RKO (cell line): ENCODE data around the gene ATP13A3.
A peak's percentile ranks its signal among the peaks of the same experiment; 100 is the strongest.

Source experiments
- DNase-seq: peaks from one replicate; pipeline ENCODE4 v3.0.0-alpha.2; 2016; ENCODE audit warnings: low spot score

The ATP13A3 gene

DNA sequence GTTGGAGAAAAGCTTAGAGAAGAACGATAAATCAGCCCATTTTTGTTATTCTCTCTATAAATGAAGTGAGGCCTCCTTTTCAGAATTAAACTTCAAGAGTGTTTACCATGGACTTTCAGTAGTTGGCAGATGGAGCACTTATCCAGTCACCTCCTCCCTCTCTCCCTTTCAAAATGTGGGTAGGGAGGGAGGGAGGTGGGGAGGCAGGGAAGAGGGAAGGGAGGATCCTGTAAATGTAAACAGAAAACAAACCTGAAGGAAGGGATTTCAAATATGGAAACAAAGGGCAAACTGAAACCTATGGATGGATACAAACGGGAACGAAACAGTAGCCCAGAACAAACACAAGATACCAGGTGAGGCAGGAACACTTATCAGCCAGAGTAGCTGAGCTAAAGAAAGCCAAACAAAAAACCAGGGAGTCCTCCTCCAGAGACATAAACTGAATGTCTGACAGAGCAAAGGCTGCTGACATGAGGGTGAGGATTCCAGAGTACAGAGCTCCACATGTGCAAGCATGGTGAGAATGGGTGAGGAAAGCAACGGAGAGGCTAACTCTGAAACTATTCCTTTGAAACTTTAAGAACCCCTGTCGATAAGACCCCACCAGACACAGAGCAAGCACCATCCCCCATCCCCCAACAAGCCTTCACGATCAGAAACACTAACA, 46.8 kb downstream of the ATP13A3 start:
- DNase-seq = no peak

DNA sequence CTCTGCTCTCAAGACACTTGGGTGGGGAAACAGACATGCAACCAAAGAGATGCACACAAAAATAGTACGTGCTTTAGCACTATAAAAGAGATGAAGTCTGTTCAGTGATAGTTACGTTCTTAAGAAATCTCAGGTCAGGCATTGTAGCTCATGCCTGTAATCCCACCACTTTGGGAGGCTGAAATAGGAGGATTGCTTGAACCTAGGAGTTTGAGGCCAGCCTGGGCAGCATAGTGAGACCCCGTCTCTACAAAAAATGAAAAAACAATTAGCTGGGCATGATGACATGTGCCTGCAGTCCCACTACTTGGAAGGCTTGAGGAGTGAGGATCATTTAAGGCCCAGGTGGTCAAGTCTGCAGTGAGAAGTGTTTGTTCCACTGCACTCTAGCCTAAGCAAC, 52.3 kb downstream of the ATP13A3 start:
- no peak for DNase-seq

DNA sequence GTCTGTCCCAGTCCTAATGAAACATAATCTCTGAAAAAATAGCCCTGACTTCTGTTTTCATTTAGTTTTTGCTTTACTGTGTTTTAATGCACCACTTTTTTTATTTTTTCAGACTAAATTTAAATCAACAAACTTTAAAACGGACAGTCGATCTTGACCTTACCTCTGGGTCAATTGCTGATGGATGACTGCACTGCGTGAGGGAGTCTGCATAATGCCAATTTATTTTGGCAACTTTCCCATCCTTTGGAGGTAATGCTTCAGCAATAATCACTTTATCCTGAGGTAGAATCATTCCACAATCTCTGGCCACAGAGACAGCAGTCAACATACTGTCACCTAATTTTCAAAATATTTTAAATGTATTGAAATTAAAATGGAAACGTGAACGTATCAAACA, 55.2 kb downstream of the ATP13A3 start:
- no peak for DNase-seq

DNA sequence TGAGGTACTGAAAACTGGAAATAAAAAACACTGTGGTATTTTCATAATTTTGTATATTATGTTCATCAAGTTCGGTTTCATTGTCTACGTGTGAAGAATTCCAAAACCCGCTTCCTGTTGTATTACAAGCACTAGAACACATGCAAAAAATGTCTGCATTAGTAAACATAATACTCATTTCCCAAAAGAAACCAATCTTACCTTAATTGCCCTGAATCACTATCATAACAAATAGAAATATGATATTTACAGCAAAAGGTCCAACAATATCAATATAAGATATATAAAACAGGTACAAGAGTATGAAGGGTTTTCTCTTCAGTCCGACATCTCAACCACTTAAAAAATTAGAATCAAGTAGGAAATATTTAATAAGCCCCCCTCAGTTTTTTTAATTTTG, 61.4 kb downstream of the ATP13A3 start:
- DNase-seq = no peak

DNA sequence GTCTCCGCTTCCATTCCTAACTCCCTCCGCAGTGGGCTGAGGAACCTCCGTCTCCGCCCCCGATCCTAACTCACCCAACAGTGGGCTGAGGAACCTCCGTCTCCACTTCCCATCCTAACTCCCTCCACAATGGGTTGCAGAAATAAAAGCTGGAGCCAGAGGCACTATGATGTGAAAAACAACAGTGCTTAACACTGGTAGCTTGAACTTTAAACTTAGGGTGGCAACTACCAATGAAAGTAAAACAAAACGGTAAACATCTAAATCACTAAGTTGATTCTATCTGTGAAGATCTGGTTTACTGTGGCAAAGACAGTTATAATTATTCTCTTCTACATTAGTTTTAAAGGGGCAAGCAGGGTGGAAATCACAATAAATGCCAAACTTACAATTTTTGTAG, 61.8 kb downstream of the ATP13A3 start:
- no peak for DNase-seq

DNA sequence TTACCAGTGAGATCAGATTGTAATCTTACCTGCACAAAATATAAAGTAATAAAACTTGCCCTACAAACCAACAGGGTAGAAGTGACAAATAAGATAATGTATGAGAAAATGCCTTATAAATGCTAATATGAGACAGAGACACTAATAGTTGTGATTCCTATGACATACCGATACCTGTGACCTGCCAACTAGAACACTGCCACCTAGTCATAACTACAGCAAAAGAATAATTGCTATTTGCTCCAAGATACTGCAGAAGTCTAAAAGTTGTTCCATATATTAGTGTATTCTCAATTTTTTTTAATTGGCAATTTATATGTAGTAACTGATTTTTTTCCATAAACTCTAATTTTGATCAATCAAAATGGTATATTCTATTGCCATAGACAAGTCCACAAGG, 62.4 kb downstream of the ATP13A3 start:
- no peak for DNase-seq

DNA sequence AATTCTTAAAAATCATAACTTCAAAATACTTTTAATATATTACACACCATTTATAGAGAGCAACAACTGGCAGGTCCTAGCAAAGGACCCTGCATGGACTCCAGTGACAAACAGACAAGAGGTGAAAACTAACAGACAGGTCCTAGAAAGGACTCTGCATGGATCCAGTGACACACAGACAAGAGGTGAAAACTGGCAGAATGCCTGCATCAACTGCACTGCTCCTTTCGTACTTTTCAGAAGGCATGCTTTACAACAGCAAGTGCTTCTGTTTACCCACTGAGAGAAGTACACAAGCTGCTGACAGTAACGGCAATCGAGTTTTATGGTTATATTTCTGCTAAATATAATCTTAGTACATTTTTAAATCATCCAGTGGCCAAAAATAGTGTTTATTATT, 63.5 kb downstream of the ATP13A3 start:
- no peak for DNase-seq

DNA sequence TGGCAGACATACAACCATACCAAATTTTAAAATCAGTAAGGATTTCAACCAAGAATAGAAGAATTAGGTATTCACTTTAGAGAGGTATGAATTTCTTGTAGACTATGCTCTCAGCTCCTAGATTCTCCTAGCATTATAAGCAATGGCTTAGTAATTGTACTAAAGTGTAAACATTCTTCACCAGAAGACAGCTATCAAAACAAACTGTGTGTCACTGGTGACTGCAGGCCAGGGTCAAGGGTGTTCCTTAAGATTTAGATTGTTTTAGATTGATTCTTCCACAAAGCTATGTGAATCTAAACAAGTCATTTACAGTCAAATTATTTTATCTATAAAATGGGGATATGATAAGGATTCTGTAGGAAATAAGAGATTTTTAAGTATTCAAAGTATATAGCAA, 64.6 kb downstream of the ATP13A3 start:
- no peak for DNase-seq

DNA sequence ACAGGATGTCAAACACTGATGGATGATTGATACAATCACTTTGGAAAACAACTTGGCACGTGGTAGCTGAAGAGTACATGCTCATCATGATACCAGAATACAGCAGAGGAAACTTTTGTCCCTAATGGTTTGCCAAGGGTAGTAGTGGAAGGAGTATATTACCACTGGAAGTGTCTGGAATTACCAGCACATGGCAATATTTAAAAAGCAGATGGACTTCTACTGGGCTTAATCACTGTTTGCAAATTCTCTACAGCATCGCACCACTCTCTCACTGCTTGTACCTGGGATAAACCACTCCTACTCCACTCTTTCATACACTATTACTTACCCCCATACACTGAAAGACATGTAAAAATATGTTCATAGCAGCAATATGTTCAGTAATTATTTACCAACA, 68.1 kb downstream of the ATP13A3 start:
- no peak for DNase-seq

DNA sequence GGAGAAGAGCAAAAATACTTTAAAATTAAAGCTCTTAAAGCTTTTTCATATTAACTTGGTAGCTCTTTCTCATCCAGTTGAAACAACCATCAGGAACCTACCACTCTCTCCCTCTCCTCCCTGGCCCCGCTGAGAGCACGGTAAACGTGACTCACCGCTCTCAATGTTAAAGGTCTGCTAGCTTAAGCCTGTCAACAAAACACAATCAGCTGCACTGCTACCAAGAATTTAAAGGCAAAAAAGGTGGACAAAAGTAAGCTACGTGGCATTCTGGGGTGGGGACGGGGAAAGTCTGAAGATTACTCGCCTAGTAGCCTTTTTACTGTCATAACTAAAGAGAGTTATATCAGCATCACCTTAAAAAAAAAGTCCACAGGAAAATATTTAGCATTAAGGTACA, 79.4 kb downstream of the ATP13A3 start:
- DNase-seq = no peak

DNA sequence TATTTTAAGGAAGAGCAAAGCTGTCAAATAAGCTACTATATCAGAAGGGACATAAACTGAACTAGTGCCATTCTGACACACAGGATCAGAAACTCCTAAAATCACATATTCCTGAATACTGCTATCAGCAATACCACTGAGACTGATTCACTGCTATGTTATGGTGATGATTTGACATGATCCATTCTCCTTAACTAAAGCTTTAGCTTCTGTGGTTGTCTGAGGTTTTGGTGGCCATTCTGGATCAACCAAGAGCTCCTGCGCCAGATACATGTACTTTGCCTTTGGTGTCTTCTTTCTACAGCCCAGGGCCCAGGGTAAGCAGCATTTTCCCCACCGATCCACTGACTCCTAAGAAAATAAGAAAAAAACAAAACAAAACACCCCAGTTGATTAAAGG, 81.0 kb downstream of the ATP13A3 start:
- no peak for DNase-seq

DNA sequence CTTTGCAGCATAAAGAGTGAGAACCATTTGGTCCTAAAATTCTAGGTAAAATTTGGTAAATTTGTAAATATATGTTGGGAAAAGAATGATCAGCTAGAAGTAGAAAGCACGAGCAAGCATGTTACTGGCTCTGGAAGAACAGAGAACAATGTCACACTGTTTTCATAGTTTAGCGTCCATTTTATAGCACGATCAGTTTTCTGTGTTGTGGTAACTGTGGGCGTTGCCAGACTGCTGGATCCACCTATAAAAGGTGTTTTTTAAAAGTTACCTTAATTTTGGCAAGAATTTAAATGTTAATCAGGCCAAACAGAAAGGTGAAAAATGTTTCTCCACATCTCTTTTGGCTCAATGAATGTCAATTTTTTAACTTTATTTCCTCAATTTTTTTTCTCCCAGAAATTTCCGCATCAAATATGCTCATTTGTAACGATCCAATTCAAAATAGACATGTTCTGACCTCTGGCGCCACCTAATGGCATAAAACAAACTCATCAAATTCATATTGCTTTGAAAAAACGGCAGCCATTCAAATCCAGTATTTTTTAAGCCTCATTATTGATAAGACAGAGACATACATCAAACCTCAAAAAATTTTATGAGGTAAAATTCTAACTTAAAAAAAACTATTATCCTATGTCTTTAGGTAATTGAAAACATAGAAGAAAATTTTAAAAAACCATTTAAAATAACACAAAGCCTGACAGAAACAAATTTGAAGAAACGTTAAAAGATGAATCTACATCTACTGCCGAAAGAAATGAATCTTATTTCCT, 82.2 kb downstream of the ATP13A3 start:
- DNase-seq = peak; percentile 71

DNA sequence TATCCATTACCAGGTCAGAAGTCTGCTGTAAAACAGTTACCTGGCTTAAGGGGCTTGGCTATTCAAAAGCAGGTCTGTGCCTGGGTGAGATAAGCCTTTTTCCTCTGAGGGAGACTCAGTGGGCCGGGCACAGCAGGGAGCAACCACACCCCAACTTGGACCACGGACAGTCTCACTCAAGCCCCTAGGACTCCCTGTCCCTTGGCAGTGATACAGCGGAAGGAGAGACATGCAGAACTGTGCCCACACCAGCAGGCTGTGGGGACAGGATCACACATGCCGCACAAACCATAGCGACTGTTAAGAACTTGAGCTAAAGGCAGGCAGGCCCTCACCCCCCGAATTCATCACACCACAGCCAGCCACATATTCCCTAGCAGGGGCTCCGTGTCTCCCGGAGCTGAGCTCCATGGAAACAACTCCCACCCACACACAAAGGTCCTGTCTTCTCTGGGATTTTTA, 84.9 kb downstream of the ATP13A3 start:
- no peak for DNase-seq

DNA sequence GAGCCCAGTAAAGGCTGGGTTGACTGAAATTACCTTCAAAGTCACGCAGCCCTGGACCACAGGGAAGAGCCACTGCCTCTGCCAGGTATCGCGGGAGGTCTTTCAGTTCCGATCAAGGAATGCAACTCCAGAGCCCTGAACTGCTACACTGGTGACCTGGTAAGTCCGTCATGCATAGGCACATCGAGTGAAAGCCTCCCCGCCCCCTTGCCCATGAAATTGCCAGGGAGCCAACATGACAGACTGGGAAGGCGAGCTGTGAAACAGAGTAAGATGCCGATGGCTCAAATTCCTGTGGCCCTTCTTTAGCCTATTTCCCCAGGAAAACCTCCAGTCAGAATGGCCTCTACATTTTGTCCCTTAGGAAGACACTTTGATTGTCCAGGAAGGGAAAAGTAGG, 85.5 kb downstream of the ATP13A3 start:
- no peak for DNase-seq

DNA sequence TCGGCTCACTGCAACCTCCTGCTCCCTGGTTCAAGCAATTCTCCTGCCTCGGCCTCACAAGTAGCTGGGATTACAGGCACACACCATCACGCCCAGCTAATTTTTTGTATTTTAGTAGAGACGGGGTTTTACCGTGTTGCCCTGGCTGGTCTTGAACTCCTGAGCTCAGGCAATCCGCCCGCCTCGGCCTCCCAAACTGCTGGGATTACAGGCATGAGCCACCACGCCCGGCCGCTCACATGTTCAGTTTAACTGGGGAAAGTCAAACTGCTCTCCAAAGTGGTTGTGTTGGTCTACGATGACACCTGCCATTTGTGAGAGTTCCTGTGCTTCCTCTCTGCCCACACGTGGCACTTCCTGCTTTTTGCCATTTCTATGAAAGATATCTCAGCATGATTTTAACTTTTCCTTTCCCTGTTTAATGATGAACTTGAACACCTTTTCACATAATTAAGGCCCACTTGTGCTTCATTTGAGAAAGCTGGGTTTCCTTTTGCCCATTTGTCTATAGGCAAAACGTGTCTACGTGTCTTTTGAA, 86.9 kb downstream of the ATP13A3 start:
- no peak for DNase-seq

DNA sequence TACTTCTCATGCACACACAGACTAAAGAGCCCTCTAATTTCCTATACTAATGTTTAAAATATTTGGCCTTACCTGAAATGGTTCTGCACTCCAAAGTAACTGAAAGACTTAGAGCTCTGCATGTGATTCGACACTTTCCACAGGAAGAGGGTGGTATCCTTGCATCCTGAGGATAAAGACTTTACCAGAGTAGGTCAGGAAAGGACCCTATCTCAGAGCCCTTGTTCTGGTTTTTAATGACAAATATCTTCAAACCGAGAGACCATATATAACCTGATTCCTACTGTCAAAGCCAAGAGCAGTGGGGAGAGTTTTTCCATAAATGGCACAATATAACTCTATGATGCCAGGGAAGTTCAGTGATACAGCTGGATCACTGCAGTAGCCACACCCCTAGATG, 87.6 kb downstream of the ATP13A3 start, which contains the start of gene GP5:
Gene GP5 (minus strand): TSS at position 101 of the 400 bp plus-strand sequence. CDS start 984 bp downstream, outside the sequence.
- DNase-seq = no peak

DNA sequence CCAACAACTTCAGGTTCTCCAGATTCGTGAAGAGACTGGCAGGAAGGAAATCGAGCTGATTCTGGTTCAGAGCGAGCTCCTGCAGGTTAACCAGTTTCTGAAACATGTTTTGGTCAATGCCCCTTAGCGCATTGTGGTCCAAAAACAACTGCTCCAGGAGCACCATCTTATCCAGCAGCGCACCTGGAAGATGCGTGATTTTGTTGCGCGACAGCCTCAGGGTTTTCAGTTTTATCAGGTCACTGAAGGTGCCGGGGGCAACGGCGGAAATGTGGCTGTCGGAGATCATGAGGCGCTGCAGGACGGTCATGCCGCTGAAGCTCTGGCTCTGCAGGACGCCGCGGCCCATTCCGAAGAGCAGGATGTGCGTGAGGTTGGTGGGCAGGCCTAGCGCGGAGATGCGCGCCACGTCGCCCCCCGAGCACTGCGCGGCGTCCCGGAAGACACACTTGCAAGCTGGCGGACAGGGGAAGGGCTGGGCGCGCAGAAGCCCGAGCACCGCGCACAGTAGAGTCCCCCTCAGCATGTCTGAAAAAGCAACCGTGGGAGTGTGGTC, 89.0 kb downstream of the ATP13A3 start:
- DNase-seq = no peak

DNA sequence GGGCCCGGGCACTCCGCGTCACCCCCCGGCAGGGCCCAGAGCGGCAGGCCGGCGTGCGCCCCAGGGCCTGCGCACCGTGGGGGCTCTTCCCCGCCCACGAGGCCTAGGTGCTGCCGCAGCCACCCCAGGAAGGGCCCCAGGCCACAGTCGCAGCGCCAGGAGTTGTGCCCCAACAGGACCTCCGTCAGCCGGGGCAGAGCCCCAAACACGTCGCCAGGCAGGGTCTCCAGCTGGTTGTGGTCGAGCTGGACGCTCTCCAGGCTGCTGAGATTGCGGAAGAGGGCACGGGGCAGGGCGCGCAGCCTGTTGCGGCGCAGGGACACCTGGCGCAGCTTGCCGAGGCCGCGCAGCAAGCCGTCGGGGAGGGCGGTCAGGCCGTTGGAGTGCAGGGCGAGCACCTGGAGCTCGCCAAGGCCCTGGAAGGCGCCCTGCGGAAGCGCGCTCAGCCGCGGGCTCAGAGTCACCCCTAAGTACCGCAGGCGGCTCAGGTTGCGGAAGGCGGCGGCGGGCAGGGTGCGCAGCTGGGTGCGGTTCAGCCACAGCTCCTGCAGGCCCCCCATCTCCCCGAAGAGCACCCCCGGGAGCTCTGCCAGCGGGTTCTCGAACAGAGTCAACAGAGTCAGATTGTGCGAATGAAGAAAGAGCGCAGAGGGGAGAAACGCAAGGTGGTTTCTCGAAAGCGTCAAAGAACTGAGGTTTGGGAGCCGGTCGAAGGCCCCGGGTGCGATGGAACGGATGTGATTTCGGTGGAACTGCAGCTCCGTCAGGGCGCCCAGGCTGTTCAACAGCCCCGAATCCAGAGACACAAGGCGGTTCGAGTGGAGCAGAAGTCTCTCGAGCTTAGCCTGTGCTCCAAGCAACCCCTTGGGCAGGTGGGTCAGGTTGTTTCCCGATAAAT, 89.7 kb downstream of the ATP13A3 start:
- no peak for DNase-seq

DNA sequence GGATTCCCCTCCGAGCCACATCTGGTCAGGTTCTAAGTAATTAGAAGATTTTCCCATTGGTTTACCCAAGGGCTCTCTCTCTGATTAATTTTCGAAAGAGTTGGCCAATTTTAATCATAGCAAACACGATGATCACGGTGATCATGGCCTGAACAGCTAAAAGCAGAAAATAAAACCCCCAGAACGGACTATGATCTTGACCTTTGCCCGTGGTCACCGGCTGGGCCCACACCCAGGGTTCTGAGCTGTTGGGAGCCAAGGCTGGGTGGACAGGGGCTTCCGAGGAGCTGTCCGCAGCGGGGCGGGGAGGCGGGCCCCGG, 90.3 kb downstream of the ATP13A3 start:
- DNase-seq = no peak

DNA sequence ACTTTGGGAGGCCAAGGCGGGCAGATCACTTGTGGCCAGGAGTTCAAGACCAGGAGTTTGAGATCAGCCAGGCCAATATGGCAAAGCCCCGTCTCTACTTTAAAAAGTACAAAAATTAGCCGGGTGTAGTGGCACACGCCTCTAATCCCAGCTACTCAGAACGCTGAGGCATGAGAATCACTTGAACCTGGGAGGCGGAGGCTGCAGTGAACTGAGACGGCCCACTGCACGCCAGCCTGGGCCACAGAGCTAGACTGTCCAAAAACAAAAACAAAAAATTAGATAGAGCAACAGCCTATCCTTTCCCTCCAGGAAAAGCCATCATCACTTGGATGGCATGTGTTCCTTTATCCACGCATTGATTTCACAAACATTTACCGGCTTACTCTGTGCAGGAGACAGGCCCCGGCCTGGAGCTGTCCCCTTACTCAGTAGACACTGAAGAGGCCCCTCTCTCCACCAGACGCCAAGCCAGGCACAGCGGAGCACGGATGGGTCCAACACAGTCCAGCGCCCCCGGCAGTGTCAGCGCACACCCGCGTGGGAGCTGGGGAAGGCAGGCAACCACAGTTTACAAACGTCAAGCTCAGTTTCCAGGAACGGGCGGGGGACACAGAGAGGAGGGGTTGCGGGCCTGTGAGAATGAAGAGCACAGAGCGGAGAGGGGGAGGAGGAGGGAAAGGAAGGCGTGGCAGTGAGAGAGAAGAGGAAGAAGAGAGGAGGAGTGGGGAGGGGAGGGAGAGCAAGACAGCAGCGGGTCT, 90.8 kb downstream of the ATP13A3 start:
- DNase-seq = no peak

DNA sequence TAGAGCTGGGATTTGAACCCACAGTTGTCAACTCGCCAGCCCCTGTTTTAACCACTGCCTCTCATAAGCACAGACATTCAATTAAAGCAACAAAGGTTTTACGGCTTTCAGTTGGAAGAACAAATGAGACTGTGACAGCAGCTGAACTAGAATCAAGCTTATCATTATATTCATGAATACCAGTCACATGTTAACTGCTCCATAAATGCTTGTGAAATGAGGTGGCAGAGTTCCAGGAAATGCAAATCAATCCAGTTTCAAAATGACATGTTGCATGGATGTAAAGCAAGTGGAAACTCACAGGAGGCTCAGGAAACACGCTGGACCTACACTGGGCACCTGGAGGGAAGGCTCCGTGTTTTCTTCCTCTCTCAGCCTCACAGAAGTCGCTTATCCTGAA, 91.6 kb downstream of the ATP13A3 start:
- DNase-seq = peak; percentile 27
